ENCODE measurements around the gene SSBP3.

Gene SSBP3

GRCh38 chr1:54370287-54370989 is 35.8 kb downstream of the SSBP3 start:
- DNase-seq = peak; percentile 11

- no peak for DNase-seq
Measured at GRCh38 chr1:54367613-54368012, 38.6 kb downstream of the SSBP3 start.

DNA sequence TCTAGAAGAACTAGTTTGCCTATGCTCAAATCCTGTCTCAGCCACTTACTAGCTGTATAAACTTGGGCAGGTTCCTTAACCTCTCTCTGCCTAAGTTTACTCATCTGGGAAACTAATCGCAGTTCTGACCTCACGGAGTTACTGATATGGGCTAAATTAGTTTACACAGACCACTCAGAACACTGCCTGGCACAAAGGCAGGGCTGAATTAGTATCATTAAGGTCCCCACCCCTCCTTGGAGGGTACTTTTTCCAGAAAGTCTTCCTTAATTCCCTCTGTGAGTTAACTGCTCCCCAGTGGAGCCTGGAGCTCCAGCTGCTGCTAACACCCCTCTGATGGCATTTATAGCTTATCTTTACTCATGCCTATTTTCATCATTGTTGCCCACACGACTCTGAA is 40.3 kb downstream of the SSBP3 start:
- no peak for DNase-seq

DNA sequence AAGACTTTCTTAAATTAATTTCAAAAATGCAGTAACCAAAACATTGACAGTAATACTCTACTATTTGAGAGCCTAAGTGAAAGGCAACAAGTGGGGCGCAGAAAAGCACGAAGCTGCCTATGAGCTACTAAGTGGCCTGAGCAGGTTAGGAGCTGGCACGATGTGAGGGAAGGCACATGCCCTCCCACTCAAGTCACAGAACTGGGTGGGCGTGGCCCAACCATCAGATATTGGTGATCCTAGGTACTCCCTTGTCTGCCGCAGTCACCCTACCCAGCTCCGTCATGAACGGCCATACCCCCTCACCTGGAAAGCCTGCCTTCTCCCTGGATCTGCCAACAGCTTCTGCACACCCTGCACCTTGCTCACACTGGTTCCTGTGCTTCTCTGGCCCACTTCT is 40.8 kb downstream of the SSBP3 start:
- no peak for DNase-seq

DNA sequence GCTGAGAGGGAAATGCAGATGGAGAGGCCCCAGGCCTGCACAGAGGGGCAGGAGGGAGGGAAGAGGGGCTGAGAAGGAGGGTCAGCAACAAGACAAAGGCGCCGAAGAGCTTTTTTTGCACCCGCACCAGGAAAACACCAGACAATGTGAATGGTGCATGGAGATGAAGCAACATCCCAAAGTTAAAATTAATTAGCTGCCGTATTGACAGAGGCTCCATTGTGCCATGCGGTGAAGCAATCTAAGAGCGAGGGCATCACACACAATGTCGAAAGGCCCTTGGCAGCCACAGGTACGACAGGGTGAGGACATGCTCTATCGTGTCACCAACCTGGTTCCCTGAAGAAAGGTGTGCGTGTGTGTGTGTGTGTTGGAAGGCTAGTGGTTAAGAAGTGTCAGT is 41.2 kb downstream of the SSBP3 start:
- no peak for DNase-seq

DNA sequence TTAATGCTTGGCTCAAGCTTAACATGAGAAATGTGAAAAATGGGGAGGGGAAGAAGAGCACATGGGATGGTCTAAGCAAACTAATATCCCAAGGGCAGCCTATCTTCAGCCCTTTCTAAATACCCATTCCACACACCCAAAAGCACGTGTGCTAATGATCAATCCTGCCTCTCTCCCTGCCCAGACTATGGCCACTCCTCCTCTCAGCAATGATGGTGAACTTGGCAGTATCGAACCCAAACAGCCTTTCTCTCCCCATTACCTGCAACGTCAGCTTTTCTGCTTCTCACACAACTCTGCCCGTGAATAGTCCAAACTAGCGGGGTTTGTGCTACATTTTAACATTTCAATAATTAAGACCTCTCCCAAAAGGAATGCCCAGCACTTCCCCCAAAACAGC is 41.6 kb downstream of the SSBP3 start:
- DNase-seq = no peak

DNA sequence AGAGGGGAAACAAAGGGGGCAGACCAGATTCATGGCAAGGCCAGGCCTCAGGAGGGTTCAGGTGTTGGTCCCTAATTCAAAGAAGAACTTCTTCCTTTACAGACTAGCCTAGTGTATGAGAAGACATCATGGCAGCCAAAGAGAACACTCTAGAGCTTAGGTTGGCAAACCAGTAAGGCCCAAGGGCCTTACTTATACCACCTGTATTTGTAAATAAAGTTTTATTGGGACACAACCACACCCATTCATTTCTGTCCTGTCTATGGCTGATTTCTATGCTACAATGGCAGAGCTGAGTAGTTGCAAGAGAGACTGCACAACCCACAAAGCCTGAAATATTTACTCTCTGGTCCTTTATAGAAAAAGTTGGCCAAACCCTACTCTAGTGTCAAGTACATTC is 42.3 kb downstream of the SSBP3 start:
- no peak for DNase-seq

DNA sequence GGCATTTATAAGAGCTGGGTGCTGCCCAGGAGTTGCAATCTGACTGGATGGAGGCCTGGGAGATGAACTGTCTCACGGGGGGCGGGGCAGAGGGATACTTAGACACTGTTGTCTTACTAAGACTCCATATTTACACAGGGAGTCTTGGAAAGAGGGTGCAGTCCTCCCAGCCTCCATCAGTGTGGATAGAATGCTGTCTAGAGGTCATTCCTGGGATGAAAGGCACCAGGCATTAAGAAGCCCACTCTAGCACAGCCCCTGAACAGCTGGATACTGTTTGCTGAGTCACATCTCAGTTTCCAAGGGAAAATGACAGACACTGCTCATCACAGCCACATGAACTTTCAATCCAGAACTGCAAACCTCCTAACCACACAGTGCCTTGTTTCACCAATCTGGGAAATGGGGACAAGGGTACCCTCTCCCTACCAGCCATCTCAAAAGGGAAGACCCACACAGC is 43.3 kb downstream of the SSBP3 start:
- no peak for DNase-seq

- DNase-seq = peak; percentile 29
Measured at GRCh38 chr1:54361342-54361741, 44.9 kb downstream of the SSBP3 start.

DNA sequence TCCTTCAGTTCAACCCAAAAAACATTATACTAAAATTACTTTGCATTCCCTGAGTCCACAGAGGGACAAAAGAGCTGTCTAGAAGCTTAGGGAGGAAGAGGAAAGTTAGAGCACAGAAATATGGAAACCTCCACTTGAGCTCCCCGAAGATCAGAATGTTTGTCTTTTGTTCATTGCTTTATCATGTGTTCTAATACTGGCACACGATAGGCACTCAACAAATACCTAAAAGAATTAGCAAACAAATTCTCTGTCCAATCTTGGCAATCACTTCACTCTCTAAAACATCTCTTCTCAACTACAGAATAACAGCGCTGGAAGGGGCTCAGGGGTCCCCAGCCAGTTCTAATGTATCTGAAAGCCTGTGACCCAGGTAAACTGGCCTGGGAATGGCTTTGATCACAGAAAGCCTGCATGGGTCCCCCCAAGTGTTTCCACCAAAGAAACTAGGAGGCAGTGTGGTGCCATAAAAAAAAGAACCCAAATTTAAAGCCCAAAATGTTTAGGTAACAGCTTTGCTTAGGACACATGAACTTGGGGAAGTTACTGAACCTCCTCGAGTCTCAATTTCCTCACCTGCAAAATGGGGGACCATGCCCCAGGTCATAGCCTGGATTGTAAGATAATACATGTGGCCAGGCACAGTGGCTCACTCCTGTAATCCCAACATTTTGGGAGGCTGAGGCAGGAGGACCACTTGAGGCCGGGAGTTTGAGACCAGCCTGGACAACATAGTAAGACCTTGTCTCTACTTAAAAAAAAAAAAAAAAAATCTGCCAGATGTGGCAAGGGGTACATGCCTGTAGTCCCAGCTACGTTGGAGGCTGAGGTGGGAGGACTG is 45.8 kb downstream of the SSBP3 start:
- no peak for DNase-seq

DNA sequence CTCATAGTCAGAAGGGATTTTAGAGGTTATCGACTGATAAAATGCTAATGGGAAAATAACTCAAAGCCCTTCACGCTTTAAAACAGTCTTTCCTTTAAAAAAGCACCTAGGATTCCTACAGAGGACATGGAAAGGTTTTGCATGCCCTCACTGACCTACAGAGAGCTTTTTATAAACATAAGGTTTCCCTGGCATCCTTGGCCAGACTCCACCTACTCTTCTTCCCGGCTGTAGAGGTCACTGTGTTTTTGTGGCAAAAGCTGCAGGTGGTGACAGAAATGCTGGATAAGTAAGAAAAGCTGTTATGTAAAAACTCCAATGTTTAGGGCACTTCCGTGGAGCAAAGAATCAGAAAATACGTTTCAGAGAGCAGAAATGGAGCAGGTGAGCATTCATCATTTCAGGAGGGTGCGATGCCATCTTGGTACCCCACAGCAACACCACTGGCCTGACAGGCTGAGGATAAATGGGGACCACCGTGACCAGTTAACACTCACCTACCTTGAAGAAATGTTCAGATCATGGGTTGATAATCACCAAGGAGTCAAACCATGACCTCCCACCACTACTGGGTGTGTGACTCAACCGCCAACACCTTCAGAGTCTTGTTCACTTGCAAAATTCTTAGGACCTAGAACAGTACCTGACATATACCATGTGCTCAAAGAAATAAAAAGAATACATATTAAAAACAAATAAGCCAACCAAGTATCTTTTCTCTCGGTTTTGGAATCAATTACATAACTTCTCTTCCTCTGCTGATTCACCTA is 46.6 kb downstream of the SSBP3 start:
- no peak for DNase-seq

GRCh38 chr1:54358503-54359168 is 47.6 kb downstream of the SSBP3 start:
- DNase-seq = no peak

DNA sequence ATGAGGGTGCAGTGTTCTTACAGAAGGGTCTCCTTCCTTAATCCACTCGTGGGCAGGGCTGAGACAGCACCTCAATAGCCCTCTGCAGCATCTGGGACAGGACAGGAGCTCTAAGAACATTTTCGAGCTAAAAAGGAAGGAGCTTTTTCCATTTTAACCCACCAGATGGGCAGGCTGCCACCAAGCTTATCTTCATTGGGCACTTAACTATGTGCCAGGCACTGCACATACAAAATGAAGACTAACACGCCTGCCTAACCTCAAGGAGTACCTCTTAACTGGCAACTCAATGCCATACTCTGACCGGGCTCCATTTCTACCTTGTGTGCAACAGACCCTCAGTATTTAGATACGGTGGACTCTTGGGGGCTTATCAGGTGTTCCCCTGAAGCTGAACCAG is 48.2 kb downstream of the SSBP3 start:
- no peak for DNase-seq

DNA sequence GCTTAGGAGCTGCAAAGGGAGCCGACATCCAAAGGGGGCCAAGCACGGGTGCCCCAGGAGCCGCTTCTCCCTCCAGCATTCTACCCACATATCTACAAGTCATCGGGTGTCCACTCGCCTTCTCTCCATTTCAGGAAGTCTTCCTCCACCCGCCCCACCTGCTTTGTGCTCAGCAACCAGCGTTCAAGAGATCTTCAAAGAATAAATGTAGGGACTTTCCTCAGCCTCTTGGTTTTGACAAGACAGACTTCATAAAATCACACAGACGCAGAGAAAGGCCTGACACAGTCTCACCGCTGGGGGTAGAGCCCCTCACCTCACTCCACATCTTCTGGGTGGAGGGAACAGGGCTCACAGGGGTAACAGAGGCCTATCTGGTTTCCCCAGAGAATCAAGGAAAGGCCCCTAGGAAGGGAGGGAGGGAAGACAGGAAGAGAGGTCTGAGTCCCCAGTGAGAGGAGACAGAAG is 49.5 kb downstream of the SSBP3 start:
- DNase-seq = no peak

- DNase-seq = peak; percentile 72
Measured at GRCh38 chr1:54355931-54356679, 50.1 kb downstream of the SSBP3 start.

DNA sequence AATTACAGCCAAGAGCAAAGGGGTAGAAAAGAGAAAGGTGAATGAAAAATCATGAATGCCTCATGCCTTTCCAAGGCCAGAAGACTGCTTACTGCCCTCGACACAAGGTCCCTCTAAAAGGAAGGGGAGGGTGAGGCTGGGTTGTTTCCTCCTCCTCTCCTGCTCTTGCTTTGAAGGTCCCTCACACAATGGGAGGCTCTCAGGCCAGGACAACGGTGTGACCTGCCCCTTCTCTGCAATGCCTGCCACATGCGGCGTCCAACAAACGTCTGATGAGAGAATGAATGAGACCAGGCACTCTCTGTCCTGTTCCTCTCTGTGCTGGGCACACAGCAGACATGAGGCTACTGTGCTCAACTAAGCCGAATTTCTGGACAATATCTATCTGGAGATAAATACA is 51.3 kb downstream of the SSBP3 start:
- no peak for DNase-seq

- no peak for DNase-seq
Measured at GRCh38 chr1:54353959-54354358, 52.2 kb downstream of the SSBP3 start.

DNA sequence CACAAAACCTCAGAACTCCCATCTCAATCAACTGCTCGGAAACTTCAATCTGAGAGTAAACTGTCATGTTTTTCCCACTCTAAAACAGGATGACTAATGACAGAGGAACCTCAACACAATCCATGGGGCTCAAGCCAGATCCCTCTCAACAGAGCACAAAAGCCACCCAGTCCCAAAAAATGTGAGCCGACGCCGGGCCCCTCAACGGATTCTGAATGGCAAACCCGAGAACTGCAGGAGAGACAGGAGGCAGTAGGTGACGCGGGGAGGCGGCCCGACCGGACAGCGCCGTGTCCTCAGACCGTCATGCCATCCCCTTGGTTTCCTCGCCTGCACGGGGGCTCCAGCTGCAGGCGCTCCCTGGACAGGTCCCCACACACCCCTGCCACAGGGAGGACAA is 53.4 kb downstream of the SSBP3 start:
- no peak for DNase-seq

DNA sequence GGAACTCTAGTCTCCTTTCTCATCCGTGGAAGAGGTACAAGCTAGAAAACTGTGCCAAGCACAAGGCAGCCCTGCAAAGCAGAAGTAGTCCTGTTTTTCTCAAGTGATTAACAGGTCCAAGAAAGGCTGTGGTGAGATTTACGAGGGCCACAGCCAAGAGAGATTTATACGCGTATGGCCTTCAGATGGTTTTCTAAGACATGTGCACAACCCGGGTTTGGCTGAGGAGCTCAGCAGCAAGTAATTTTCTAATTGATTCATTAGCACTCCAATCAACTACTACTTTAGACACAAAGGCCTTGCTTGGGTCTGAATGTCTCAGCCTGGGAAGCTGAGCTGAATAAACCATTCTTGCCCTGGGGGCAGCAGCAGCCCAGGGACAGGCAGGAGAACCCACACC is 55.8 kb downstream of the SSBP3 start:
- DNase-seq = no peak

DNA sequence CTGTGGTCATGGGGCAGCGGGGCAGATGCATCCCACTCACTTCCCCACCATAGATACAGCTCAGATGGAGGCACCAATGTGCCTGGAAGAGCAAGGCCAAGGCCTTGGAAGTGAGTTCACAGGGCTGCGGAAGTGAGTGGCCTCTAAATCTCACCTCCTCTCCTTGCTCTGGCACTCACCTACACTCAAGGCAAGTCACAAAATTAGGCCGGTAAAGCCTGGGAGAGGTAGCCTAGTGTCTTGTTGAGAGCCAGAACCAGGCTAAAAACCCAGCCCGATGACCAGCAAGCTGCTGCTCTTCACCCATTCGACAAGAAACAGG is 57.5 kb downstream of the SSBP3 start:
- no peak for DNase-seq

DNA sequence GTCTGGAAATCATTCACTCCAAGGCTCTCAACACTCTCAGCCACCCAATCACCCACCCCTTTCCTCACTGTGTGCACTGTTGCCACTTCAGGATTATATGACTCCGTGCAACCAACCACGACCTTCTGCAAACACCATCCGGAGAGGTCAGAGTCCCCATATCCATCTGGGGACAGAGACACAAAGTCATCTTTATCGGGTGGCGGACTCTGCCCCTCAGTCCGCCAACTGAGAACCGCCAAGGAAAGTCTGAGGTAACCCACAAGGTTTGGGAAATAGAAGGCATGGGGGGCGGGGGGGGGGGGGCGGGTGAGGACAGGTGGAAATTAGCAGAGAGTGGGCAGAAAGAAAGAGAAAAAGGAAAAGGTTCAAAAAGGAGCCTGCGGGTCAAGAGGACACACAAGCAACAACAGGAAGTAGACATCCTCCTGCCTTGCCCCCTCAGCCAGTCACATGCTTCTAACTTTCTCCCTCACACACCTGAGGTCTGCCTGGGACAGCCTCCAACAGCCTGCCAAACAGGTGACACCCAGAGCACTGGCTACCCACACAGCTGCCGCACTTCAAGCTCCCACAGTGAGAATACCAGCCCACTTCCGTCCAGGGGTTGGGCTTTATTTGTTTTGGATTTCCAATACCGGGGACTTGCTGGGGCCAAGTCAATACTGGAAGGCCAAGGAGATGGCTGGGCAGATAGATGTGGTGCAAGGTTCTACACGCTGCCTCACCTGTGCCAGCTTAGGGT is 58.1 kb downstream of the SSBP3 start:
- no peak for DNase-seq
